Measurements from ENCODE around the gene ARHGAP28.
"Not testable (repeated sequence)": the region's sequence is repeated elsewhere in the genome, so short reads cannot be mapped to it uniquely, and the experiment has no call there.

Gene ARHGAP28

GRCh38 chr18:6814882-6815425 lies 85.4 kb downstream of the ARHGAP28 start:
- DNase-seq (ENCODE audit: low read depth, low spot score) = no peak

- no peak for DNase-seq (ENCODE audit: low read depth, low spot score)
These were observed 86.6 kb downstream of the ARHGAP28 start for GRCh38 chr18:6816154-6816553.

GRCh38 chr18:6819332-6819731 lies 89.8 kb downstream of the ARHGAP28 start:
- DNase-seq (ENCODE audit: low read depth, low spot score) = no peak

GRCh38 chr18:6820314-6820713 lies 90.8 kb downstream of the ARHGAP28 start:
- DNase-seq (ENCODE audit: low read depth, low spot score) = no peak

GRCh38 chr18:6821356-6821755 lies 91.8 kb downstream of the ARHGAP28 start:
- no peak for DNase-seq (ENCODE audit: low read depth, low spot score)

GRCh38 chr18:6827161-6827560 lies 97.6 kb downstream of the ARHGAP28 start:
- not testable (repeated sequence) for DNase-seq (ENCODE audit: low read depth, low spot score)

- DNase-seq (ENCODE audit: low read depth, low spot score) = not testable (repeated sequence)
These were observed 98.0 kb downstream of the ARHGAP28 start for GRCh38 chr18:6827566-6827965.

- DNase-seq (ENCODE audit: low read depth, low spot score) = no peak
These were observed 101.4 kb downstream of the ARHGAP28 start for GRCh38 chr18:6830916-6831315.

- DNase-seq (ENCODE audit: low read depth, low spot score) = no peak
These were observed 105.8 kb downstream of the ARHGAP28 start for GRCh38 chr18:6835345-6835744.

GRCh38 chr18:6836331-6836730 lies 106.8 kb downstream of the ARHGAP28 start:
- DNase-seq (ENCODE audit: low read depth, low spot score) = no peak

GRCh38 chr18:6837904-6838303 lies 108.4 kb downstream of the ARHGAP28 start:
- DNase-seq (ENCODE audit: low read depth, low spot score) = no peak

- DNase-seq (ENCODE audit: low read depth, low spot score) = no peak
These were observed 112.6 kb downstream of the ARHGAP28 start for GRCh38 chr18:6842081-6842480.

- DNase-seq (ENCODE audit: low read depth, low spot score) = no peak
These were observed 113.8 kb downstream of the ARHGAP28 start for GRCh38 chr18:6843308-6843707.

GRCh38 chr18:6845521-6845920 lies 116.0 kb downstream of the ARHGAP28 start:
- DNase-seq (ENCODE audit: low read depth, low spot score) = not testable (repeated sequence)

- DNase-seq (ENCODE audit: low read depth, low spot score) = no peak
These were observed 120.9 kb downstream of the ARHGAP28 start for GRCh38 chr18:6850396-6850795.

GRCh38 chr18:6851480-6851879 lies 122.0 kb downstream of the ARHGAP28 start:
- DNase-seq (ENCODE audit: low read depth, low spot score) = no peak

GRCh38 chr18:6854811-6855210 lies 125.3 kb downstream of the ARHGAP28 start:
- DNase-seq (ENCODE audit: low read depth, low spot score) = no peak

GRCh38 chr18:6855767-6856166 lies 126.3 kb downstream of the ARHGAP28 start:
- no peak for DNase-seq (ENCODE audit: low read depth, low spot score)

- no peak for DNase-seq (ENCODE audit: low read depth, low spot score)
These were observed 127.8 kb downstream of the ARHGAP28 start for GRCh38 chr18:6857300-6857699.

GRCh38 chr18:6859676-6860422 lies 130.3 kb downstream of the ARHGAP28 start:
- no peak for DNase-seq (ENCODE audit: low read depth, low spot score)

GRCh38 chr18:6860804-6861448 lies 131.4 kb downstream of the ARHGAP28 start:
- DNase-seq (ENCODE audit: low read depth, low spot score) = no peak

GRCh38 chr18:6865251-6865650 lies 135.7 kb downstream of the ARHGAP28 start:
- DNase-seq (ENCODE audit: low read depth, low spot score) = no peak

- DNase-seq (ENCODE audit: low read depth, low spot score) = no peak
These were observed 137.1 kb downstream of the ARHGAP28 start for GRCh38 chr18:6866552-6867085.
